ENCODE measurements around the gene INPP4B.
"Not testable (repeated sequence)": the region's sequence is repeated elsewhere in the genome, so short reads cannot be mapped to it uniquely, and the experiment has no call there.

The INPP4B gene

GRCh38 chr4:142512161-142512560 is 333.9 kb downstream of the INPP4B start:
- no peak overlapping the region for H3K27ac ChIP-seq
- no peak for TF ChIP-seq CTCF (conservative IDR thresholded peaks at IDR 0.05)

GRCh38 chr4:142509881-142510280 is 336.2 kb downstream of the INPP4B start:
- TF ChIP-seq CTCF (conservative IDR thresholded peaks at IDR 0.05): no peak
- no peak overlapping the region for H3K27ac ChIP-seq

DNA sequence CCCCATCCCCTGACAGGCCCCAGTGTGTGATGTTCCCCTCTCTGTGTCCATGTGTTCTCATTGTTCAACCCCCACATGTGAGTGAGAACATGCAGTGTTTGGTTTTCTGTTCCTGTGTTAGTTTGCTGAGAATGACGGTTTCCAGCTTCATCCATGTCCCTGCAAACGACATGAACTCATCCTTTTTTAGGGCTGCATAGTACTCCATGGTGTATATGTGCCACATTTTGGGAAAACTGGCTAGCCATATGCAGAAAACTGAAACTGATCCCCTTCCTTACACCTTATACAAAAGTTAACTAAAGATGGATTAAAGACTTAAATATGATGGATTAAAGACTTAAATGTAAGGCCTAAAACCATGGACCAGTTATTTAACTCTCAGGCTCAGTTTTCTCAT is 336.7 kb downstream of the INPP4B start:
- not testable (repeated sequence) for H3K27ac ChIP-seq

GRCh38 chr4:142500966-142501365 is 345.1 kb downstream of the INPP4B start:
- no peak overlapping the region for H3K27ac ChIP-seq
- no peak for TF ChIP-seq CTCF (conservative IDR thresholded peaks at IDR 0.05)

GRCh38 chr4:142497606-142498005 is 348.5 kb downstream of the INPP4B start:
- TF ChIP-seq CTCF (conservative IDR thresholded peaks at IDR 0.05): no peak
- no peak overlapping the region for H3K27ac ChIP-seq

DNA sequence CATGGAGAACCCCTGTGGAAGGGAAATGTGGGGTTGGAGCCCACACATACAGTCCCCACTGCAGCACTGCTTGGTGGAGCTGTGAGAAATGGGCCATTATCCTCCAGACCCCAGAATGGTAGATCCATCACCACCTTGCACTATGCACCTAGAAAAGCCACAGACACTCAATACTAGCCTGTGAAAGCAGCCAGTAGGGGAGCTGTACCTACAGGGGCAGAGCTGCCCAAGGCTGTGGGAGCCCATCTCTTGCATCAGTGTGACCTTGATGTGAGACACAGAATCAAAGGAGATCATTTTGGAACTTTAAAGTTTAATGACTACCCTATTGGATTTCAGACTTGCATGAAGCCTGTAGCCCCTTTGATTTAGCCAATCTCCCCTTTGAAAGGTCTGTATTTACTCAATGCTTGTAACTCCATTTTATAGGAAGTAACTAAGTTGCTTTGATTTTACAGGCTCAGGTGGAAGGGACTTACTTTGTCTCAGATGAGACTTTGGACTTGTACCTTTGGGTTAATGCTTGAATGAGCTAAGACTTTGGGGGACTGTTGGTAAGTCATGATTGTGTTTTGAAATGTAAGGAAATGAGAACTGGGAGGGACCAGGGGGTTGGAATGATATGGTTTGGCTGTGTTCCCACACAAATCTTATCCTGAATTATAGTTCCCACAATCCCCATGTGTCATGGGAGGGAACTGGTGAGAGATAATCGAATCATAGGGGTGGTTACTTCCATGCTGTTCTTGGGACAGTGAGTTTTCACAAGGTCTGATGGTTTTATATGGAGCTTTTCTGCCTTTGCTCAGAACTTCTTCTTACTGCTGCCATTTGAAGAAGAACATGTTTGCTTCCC is 352.6 kb downstream of the INPP4B start:
- no peak overlapping the region for H3K27ac ChIP-seq
- no peak for TF ChIP-seq CTCF (conservative IDR thresholded peaks at IDR 0.05)

DNA sequence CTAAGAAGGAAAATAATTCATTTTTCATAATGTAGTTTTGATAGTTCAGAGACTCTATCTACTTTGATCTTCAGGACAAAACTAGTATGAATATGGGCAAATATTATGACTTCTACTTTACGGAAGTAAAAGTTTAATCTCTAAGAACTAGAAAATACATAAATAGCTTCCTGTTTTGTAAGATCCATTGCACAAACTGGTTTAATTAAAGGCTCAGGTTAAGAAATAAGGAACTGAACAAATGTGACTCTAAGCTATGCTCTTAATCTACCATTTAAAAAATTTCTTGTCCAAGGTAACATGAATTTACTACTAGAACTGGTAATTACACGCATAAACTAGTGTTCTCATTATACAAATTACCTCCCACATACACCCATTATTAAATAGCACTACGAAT is 360.6 kb downstream of the INPP4B start:
- H3K27ac ChIP-seq: no peak overlapping the region
- TF ChIP-seq CTCF (conservative IDR thresholded peaks at IDR 0.05): no peak

DNA sequence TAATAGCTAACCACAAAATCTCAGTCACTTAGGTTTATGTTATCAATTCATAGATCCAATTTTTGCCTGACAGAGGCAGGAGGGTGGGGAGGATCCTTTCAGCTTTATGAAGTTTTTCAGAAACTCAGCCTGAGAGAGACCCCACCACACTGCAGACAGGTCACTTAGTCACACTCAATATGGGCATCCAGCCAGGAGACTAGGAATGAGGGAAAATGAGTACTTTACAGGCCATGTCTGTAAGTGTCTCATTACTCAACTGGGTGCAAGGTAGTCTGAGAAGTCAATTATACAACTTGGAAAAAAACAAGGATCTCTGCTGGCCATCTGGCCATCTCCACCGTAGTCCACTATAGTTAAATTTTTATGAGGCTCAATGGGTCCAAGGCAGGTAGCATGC is 365.9 kb downstream of the INPP4B start:
- no peak overlapping the region for H3K27ac ChIP-seq
- TF ChIP-seq CTCF (conservative IDR thresholded peaks at IDR 0.05): no peak
